OCI-LY1 (cell line): ENCODE measurements around the gene ARMC6.

Experiments
- CTCF ChIP-seq: fragments of 200-600 bp; sonication (generic), shearing (Covaris generic); IDR thresholded peaks from 2 replicates; pipeline ENCODE4 v1.5.1; 2017; ENCODE audit warnings: mild to moderate bottlenecking, antibody characterized with exemption, low read length, moderate library complexity, mixed read lengths
- EZH2 ChIP-seq: fragments of 200-600 bp; sonication (generic), shearing (Covaris generic); IDR thresholded peaks from 2 replicates; pipeline ENCODE4 v1.8.0; 2017; ENCODE audit warnings: borderline replicate concordance, mixed run types, mild to moderate bottlenecking, antibody characterized with exemption, low read length, moderate library complexity, mixed read lengths

- TF ChIP-seq EZH2 (no peak), CTCF (no peak)
Measured at GRCh38 chr19:19096641-19097627, 63.5 kb downstream of the ARMC6 start.
